Measurements from ENCODE around the gene CPED1. TPM values are rescaled to one million over a fixed set of nuclear protein-coding genes. Genes with fewer than 3 reads are reported as not detected.
"Not testable (repeated sequence)": the region's sequence is repeated elsewhere in the genome, so short reads cannot be mapped to it uniquely, and the experiment has no call there.

CPED1 gene
- total RNA-seq, 1 donor from 2014 or later: 3.9 TPM

- H3K4me3 Mint-ChIP-seq (ENCODE audit: unreplicated experiment): no peak overlapping the region
- DNase-seq (ENCODE audit: extremely low spot score, unreplicated experiment): no peak
- H3K27ac Mint-ChIP-seq (ENCODE audit: unreplicated experiment): no peak overlapping the region
- H3K36me3 Mint-ChIP-seq (ENCODE audit: unreplicated experiment): no peaks in the 10 kb centered on the region
- H3K9me3 Mint-ChIP-seq (ENCODE audit: unreplicated experiment): peaks cover 12% of the 10 kb centered on the region
- peaks cover 33% of the 10 kb centered on the region for H3K4me1 Mint-ChIP-seq (ENCODE audit: unreplicated experiment)
- H3K27me3 Mint-ChIP-seq (ENCODE audit: unreplicated experiment): no peaks in the 10 kb centered on the region
- TF ChIP-seq CTCF (IDR thresholded peaks at IDR 0.05): no peak
Observed at GRCh38 chr7:121307021-121307574, 318.6 kb downstream of the CPED1 start.

GRCh38 chr7:121313220-121313792, 324.8 kb downstream of the CPED1 start:
- H3K4me1 Mint-ChIP-seq (ENCODE audit: unreplicated experiment): peaks cover 21% of the 10 kb centered on the region
- DNase-seq (ENCODE audit: extremely low spot score, unreplicated experiment): no peak
- H3K36me3 Mint-ChIP-seq (ENCODE audit: unreplicated experiment): no peaks in the 10 kb centered on the region
- no peak for TF ChIP-seq CTCF (IDR thresholded peaks at IDR 0.05)
- peaks cover 17% of the 10 kb centered on the region for H3K9me3 Mint-ChIP-seq (ENCODE audit: unreplicated experiment)
- H3K27ac Mint-ChIP-seq (ENCODE audit: unreplicated experiment): peak overlapping the region; percentile 72
- no peaks in the 10 kb centered on the region for H3K27me3 Mint-ChIP-seq (ENCODE audit: unreplicated experiment)
- H3K4me3 Mint-ChIP-seq (ENCODE audit: unreplicated experiment): peak overlapping the region; percentile 22

- Mint-ChIP-seq H3K27me3 (ENCODE audit: unreplicated experiment) (no peaks in the 10 kb centered on the region), H3K36me3 (ENCODE audit: unreplicated experiment) (no peaks in the 10 kb centered on the region), H3K4me1 (ENCODE audit: unreplicated experiment) (peaks cover 26% of the 10 kb centered on the region), H3K9me3 (ENCODE audit: unreplicated experiment) (peaks cover 13% of the 10 kb centered on the region), H3K4me3 (ENCODE audit: unreplicated experiment) (peak overlapping the region; percentile 22), H3K27ac (ENCODE audit: unreplicated experiment) (peak overlapping the region; percentile 72)
- DNase-seq (ENCODE audit: extremely low spot score, unreplicated experiment): no peak
- TF ChIP-seq CTCF (IDR thresholded peaks at IDR 0.05): no peak
Observed at GRCh38 chr7:121313793-121314676, 325.5 kb downstream of the CPED1 start.

GRCh38 chr7:121315170-121315569, 326.7 kb downstream of the CPED1 start:
- not testable (repeated sequence) for H3K27ac Mint-ChIP-seq (ENCODE audit: unreplicated experiment); DNase-seq (ENCODE audit: extremely low spot score, unreplicated experiment); H3K27me3 Mint-ChIP-seq (ENCODE audit: unreplicated experiment); H3K36me3 Mint-ChIP-seq (ENCODE audit: unreplicated experiment); H3K4me3 Mint-ChIP-seq (ENCODE audit: unreplicated experiment)
- Mint-ChIP-seq H3K9me3 (ENCODE audit: unreplicated experiment) (peaks cover 11% of the 10 kb centered on the region), H3K4me1 (ENCODE audit: unreplicated experiment) (peaks cover 30% of the 10 kb centered on the region)

- Mint-ChIP-seq H3K4me3 (ENCODE audit: unreplicated experiment) (no peak overlapping the region), H3K9me3 (ENCODE audit: unreplicated experiment) (no peaks in the 10 kb centered on the region), H3K27me3 (ENCODE audit: unreplicated experiment) (no peaks in the 10 kb centered on the region), H3K36me3 (ENCODE audit: unreplicated experiment) (no peaks in the 10 kb centered on the region), H3K4me1 (ENCODE audit: unreplicated experiment) (peaks cover 11% of the 10 kb centered on the region), H3K27ac (ENCODE audit: unreplicated experiment) (no peak overlapping the region)
- TF ChIP-seq CTCF (IDR thresholded peaks at IDR 0.05): no peak
- no peak for DNase-seq (ENCODE audit: extremely low spot score, unreplicated experiment)
Observed at GRCh38 chr7:121322460-121322859, 333.9 kb downstream of the CPED1 start.

Measured in osteocyte (in vitro differentiated cells).